HG03159 (cell line): Measurements from ENCODE around the gene GPR162.

Experiments used
- ATAC-seq: cut with Tn5 transposase; IDR thresholded peaks from one replicate; pipeline ENCODE4 v1.9.1; 2021; ENCODE audit warnings: mild to moderate bottlenecking, moderate library complexity; ENCODE audit not compliant: unreplicated experiment

The GPR162 gene

DNA sequence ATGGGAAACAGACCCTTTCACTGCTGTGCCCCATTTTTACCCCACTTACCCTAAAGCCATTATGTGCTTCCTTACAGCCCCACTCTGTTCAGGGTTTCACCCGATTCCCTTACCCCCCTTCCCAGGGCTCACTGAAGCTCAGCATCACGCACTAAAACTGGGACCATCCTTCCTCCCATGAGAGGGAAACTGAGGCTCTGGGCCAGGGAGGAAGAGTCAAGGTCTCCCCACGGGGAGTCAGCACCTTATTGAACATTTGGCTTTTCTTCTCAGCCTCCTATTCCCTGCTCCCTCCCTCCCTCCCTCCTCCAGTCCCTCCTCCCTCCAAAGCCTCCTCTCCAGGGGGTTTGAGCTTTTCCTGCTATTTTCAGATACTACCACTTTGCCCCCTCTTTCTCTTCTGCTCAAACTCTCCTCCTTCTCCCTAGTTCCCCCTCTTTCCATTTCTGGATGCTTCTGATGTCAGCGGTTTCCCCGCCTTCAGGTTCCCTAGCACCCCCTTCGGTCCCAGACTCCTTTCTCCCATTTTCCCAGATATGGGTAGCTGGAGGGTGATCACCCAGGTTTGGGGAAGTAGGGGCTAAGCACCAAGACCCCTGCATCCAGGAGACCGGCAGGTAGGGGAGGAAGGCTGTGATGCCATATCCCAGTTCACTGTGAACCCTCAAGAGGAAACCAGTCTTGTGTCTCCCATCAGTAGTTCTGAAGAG, 960 bp downstream of the GPR162 start:
- no peak for ATAC-seq

DNA sequence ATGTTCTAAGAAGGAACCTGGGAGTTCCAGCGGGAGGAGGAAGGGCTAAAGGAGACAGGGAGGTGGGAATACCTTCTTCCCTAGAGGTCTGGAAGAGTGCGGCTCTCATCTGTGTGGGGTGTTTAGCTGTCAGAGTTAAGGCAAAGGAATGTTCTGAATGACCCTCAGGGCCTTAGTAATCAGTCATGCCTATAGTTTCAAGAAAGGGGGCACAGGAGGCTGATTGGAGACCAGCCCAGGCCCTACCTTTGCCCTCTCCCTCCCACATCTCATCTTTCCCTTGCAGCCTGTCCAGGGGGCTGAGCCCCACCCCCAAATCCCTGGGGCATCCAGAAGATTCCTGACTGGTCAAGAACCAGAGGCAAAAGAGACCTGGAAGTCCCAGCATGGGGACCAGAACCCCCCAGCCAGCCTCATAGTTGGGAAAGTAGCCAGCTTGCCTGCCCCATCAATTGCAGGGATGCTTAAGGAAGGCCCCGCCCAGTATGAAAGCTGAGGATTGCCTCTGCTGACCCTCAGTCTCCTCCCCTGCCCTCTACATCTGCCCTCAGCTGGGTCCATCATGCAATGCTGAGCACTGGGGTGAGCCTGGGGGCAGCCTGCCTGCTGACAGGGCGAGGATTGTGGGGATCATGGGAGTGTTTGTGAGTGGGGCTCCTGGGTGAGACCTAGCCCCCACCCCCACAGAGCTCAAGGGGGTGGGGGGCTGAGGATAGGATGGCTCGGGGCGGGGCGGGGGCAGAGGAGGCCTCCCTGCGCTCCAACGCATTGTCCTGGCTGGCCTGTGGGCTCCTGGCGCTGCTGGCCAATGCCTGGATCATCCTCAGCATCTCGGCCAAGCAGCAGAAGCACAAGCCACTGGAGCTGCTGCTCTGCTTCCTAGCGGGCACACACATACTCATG, 1.8 kb downstream of the GPR162 start:
- ATAC-seq: no peak

- ATAC-seq: no peak
Measured at GRCh38 chr12:6824085-6824775, 2.6 kb downstream of the GPR162 start.

- ATAC-seq: no peak
Measured at GRCh38 chr12:6824901-6825381, 3.3 kb downstream of the GPR162 start.

- no peak for ATAC-seq
Measured at GRCh38 chr12:6825398-6826124, 3.9 kb downstream of the GPR162 start.

DNA sequence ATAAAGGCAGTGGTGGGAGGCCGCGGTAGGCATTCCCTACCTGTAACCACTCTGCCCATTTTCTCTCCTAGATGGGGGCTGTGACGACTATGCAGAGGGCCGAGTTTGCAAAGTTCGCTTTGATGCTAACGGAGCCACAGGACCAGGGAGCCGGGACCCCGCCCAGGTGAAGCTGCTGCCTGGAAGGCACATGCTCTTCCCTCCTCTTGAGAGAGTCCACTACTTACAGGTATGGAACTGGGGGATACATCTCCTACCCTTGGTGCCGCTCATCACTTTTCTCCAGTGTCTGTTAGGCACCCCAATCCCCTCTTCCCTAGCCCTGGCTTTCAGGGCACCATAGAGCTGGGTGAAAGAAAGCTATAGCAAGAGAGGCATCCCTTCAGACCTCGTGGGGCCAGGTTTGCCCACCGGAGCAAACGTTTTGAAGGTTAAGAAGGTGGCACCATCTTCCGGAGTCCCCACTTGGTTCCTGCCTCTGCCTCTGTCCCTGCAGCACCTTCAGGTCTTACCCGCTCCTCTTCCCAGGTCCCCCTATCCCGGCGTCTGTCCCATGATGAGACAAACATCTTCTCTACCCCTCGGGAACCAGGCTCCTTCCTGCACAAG, 4.6 kb downstream of the GPR162 start:
- no peak for ATAC-seq

GRCh38 chr12:6826734-6827436, 5.3 kb downstream of the GPR162 start:
- ATAC-seq: no peak

GRCh38 chr12:6827437-6827911, 5.9 kb downstream of the GPR162 start:
- ATAC-seq: no peak

DNA sequence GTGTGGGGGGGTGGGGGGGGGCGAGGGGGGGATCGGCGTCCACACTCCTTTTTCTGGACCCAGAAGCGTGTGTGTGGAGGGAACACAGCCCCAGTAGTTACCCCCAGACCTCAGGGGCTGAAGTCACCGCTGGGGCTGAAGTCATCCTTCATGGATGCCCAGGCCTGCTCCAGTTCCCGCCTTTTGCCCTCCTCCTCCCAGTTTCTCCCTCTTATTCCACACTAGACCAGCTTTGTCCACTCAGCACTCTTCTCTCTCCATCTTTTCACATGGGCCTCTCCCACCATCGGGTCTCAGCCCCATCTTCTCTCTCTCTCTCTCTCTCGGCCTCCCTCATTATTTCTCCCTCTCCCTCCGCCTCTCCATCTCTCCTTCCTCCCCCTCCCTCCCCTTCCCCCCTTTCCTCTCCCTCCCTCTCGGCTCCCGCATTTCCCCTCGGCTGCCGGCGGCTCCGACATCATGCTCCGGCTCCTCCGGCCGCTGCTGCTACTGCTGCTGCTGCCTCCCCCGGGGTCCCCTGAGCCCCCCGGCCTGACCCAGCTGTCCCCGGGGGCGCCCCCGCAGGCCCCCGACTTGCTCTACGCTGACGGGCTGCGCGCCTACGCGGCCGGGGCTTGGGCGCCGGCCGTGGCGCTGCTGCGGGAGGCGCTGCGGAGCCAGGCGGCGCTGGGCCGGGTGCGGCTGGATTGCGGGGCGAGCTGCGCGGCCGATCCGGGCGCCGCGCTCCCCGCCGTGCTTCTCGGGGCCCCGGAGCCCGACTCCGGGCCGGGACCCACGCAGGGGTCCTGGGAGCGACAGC, 6.6 kb downstream of the GPR162 start, which contains the start of gene P3H3:
Gene P3H3 (plus strand): TSS at position 426 of the 799 bp plus-strand sequence. CDS start 34 bp downstream, at position 460.
- no peak for ATAC-seq

GRCh38 chr12:6828781-6829535, 7.3 kb downstream of the GPR162 start:
- ATAC-seq: no peak

- ATAC-seq: no peak
Measured at GRCh38 chr12:6829536-6830220, 8.1 kb downstream of the GPR162 start.

DNA sequence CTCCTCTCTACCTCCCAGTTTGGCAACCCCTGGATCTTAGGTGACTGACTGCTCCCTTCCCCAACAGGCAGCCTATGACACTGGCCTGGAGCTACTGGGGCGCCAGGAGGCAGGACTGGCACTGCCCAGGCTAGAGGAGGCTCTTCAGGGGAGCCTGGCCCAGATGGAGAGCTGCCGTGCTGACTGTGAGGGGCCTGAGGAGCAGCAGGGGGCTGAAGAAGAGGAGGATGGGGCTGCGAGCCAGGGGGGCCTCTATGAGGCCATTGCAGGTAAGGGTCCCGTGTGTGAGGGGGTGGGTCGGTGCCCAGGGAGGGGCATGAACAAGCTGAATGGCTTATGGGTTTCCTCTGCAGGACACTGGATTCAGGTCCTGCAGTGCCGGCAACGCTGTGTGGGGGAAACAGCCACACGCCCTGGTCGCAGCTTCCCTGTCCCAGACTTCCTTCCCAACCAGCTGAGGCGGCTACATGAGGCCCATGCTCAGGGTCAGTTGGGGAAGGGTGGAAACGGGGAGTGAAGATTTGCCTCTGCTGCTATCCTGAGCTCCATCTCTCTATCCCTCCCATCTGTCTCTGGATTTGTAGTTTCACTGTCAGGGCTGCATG, 8.8 kb downstream of the GPR162 start:
- ATAC-seq: no peak

- ATAC-seq: no peak
Measured at GRCh38 chr12:6830999-6831398, 9.4 kb downstream of the GPR162 start.

- ATAC-seq: no peak
Measured at GRCh38 chr12:6831450-6831995, 9.9 kb downstream of the GPR162 start.

DNA sequence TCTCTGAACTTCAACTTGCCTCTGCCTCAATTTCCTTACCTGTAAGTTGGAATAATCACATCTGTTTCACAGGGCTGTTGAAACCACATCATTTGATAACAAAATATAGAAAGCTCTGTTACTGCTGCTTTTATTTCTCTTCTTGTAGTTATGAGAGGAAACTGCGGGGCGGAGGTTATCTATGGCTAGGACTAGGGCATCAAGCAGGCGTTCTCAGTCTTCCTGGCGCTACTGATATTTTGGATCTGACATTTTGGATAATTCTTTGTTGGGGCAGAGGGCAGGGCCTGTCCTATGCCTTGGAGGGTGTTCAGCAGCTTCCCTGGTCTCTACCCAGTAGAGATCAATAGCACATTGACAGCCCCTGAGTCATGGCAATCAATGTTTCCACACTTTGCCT, 10.5 kb downstream of the GPR162 start:
- ATAC-seq: no peak

- no peak for ATAC-seq
Measured at GRCh38 chr12:6833189-6833890, 11.7 kb downstream of the GPR162 start.
